SK-N-SH (cell line): Measurements from ENCODE around the gene LILRA6. TPM values are rescaled to one million over a fixed set of nuclear protein-coding genes. Genes with fewer than 3 reads are reported as not detected.

Experiments
- CTCF ChIA-PET: fragments of 300-600, 350-600 bp; formaldehyde crosslinking; extraction: SDS; loops from one replicate; lab custom pipeline; 2021; lab: Yijun Ruan, JAX
- POLR2A ChIA-PET: fragments of 350-600 bp; sonication (Branson Sonifier 250); formaldehyde crosslinking; extraction: SDS; loops from one replicate; lab custom pipeline; 2020; ENCODE audit warnings: antibody characterized with exemption, inconsistent platforms; lab: Yijun Ruan, JAX
- DNase-seq: peaks from one replicate; pipeline ENCODE4 v3.0.0; 2012
- H2AFZ ChIP-seq: fragments of 200-600 bp; sonication (generic); 2 replicates; pipeline ENCODE4 v1.8.1; 2016; ENCODE audit warnings: antibody characterized with exemption, mild to moderate bottlenecking, low read depth
- H3F3A ChIP-seq: fragments of 200-600 bp; sonication (generic); replicated peaks from 2 replicates; pipeline ENCODE3; 2016; ENCODE audit warnings: antibody characterized with exemption, mild to moderate bottlenecking; ENCODE audit not compliant: insufficient read depth
- H3K27ac ChIP-seq, 2 experiments: fragments of 200-500 bp in 1 of 2; fragments of 200-600 bp in 1 of 2; sonication (Bioruptor generic) in 1 of 2; sonication (generic), shearing (Covaris generic) in 1 of 2; 2 replicates each; pipeline versions ENCODE4 v1.5.1 to v1.6.1; 2014 to 2016; ENCODE audit warnings: low read depth in 2 of 2, inconsistent platforms in 1 of 2, low read length in 1 of 2, mild to moderate bottlenecking in 1 of 2, mixed read lengths in 1 of 2
- H3K27me3 ChIP-seq: fragments of 200-600 bp; sonication (generic), shearing (Covaris generic); 2 replicates; pipeline ENCODE4 v1.6.1; 2016; ENCODE audit warnings: mixed run types; ENCODE audit not compliant: insufficient read depth
- H3K36me3 ChIP-seq, 2 experiments: fragments of 200-500 bp in 1 of 2; fragments of 200-600 bp in 1 of 2; sonication (Bioruptor generic) in 1 of 2; sonication (generic) in 1 of 2; replicated peaks in 1 of 2; 2 replicates each; pipeline versions ENCODE3 to v1.5.1; 2014 to 2016; ENCODE audit warnings: low read length in 1 of 2, mild to moderate bottlenecking in 1 of 2; ENCODE audit not compliant: insufficient read depth in 2 of 2, control insufficient read depth in 1 of 2
- H3K4me1 ChIP-seq, 2 experiments: fragments of 200-500 bp in 1 of 2; fragments of 200-600 bp in 1 of 2; sonication (Bioruptor generic) in 1 of 2; sonication (generic), shearing (Covaris generic) in 1 of 2; 2 replicates each; pipeline versions ENCODE4 v1.5.1 to v1.6.1; 2014 to 2016; ENCODE audit warnings: low read depth in 1 of 2, low read length in 1 of 2, mixed run types in 1 of 2; ENCODE audit not compliant: insufficient read depth in 2 of 2, control insufficient read depth in 1 of 2
- H3K4me2 ChIP-seq: fragments of 200-600 bp; sonication (generic), shearing (Covaris generic); 2 replicates; pipeline ENCODE4 v1.6.1; 2017; ENCODE audit warnings: mixed run types
- H3K4me3 ChIP-seq, 2 experiments: fragments of 200-500 bp in 1 of 2; fragments of 200-600 bp in 1 of 2; sonication (Bioruptor generic) in 1 of 2; sonication (generic), shearing (Covaris generic) in 1 of 2; 2 replicates each; pipeline versions ENCODE4 v1.5.1 to v1.8.1; 2014 to 2016; ENCODE audit warnings: low read depth in 2 of 2, inconsistent platforms in 1 of 2, low read length in 1 of 2, mild to moderate bottlenecking in 1 of 2, mixed read lengths in 1 of 2, moderate library complexity in 1 of 2
- H3K79me2 ChIP-seq: fragments of 200-600 bp; sonication (generic); 2 replicates; pipeline ENCODE4 v1.8.1; 2017; ENCODE audit warnings: mild to moderate bottlenecking; ENCODE audit not compliant: insufficient read depth
- H3K9ac ChIP-seq: fragments of 200-600 bp; sonication (generic); 2 replicates; pipeline ENCODE4 v1.6.1; 2017; ENCODE audit warnings: mixed run types
- H3K9me2 ChIP-seq: fragments of 200-600 bp; sonication (generic); 2 replicates; pipeline ENCODE4 v1.6.1; 2017; ENCODE audit warnings: mixed run types
- H3K9me3 ChIP-seq: fragments of 200-600 bp; sonication (generic); 2 replicates; pipeline ENCODE4 v1.6.1; 2017; ENCODE audit warnings: mixed run types, mild to moderate bottlenecking, moderate library complexity
- H4K20me1 ChIP-seq: fragments of 200-600 bp; sonication (generic); 2 replicates; pipeline ENCODE4 v1.6.1; 2017; ENCODE audit warnings: mild to moderate bottlenecking, mixed run types; ENCODE audit not compliant: insufficient read depth
- CHD2 ChIP-seq: fragments of 150-350 bp; IDR thresholded peaks from 2 replicates; pipeline ENCODE4 v1.6.1; 2018; ENCODE audit warnings: low read length; ENCODE audit not compliant: partially characterized antibody
- ELF1 ChIP-seq: IDR thresholded peaks from 2 replicates; pipeline ENCODE4 v1.4.0; 2012
- EP300 ChIP-seq, 2 experiments: IDR thresholded peaks; 2 replicates each; pipeline versions ENCODE4 v1.4.0 to v1.6.1; 2012; ENCODE audit warnings: borderline replicate concordance in 1 of 2, low read depth in 1 of 2, low read length in 1 of 2
- EZH2phosphoT487 ChIP-seq: fragments of 200-600 bp; sonication (generic); IDR thresholded peaks from 2 replicates; pipeline ENCODE4 v1.6.1; 2017; ENCODE audit warnings: low read depth, mixed run types, mild to moderate bottlenecking, antibody characterized with exemption, moderate library complexity, borderline replicate concordance
- FOSL2 ChIP-seq: IDR thresholded peaks from 2 replicates; pipeline ENCODE4 v1.4.0; 2012; ENCODE audit warnings: low read depth, mild to moderate bottlenecking, moderate library complexity, borderline replicate concordance
- FOXM1 ChIP-seq: IDR thresholded peaks from 2 replicates; pipeline ENCODE4 v1.4.0; 2012; ENCODE audit warnings: low read depth, mild to moderate bottlenecking
- GABPA ChIP-seq: IDR thresholded peaks from 2 replicates; pipeline ENCODE4 v1.4.0; 2012; ENCODE audit warnings: low read depth, mild to moderate bottlenecking
- IRF3 ChIP-seq: fragments of 150-350 bp; IDR thresholded peaks from 2 replicates; pipeline ENCODE4 v1.6.1; 2016; ENCODE audit warnings: mild to moderate bottlenecking, low read depth, low read length
- JUND ChIP-seq: IDR thresholded peaks from 2 replicates; pipeline ENCODE4 v1.4.0; 2012
- MAX ChIP-seq: IDR thresholded peaks from 2 replicates; pipeline ENCODE4 v1.4.0; 2012; ENCODE audit warnings: low read depth
- NFIC ChIP-seq: IDR thresholded peaks from 2 replicates; pipeline ENCODE4 v1.4.0; 2012; ENCODE audit warnings: borderline replicate concordance
- POLR2AphosphoS5 ChIP-seq: IDR thresholded peaks from 2 replicates; pipeline ENCODE4 v1.6.1; 2012; ENCODE audit warnings: low read depth, low read length
- REST ChIP-seq: IDR thresholded peaks from 2 replicates; pipeline ENCODE4 v1.6.1; 2012; ENCODE audit warnings: mild to moderate bottlenecking, low read depth, low read length, moderate library complexity
- RXRA ChIP-seq: IDR thresholded peaks from 2 replicates; pipeline ENCODE4 v1.4.0; 2012; ENCODE audit warnings: low read depth, mild to moderate bottlenecking, borderline replicate concordance
- SIN3A ChIP-seq: IDR thresholded peaks from 2 replicates; pipeline ENCODE4 v1.6.1; 2012; ENCODE audit warnings: low read depth, mild to moderate bottlenecking, low read length, moderate library complexity, borderline replicate concordance
- TEAD4 ChIP-seq: IDR thresholded peaks from 2 replicates; pipeline ENCODE4 v1.4.0; 2012; ENCODE audit warnings: mild to moderate bottlenecking, borderline replicate concordance; ENCODE audit not compliant: insufficient read depth
- USF2 ChIP-seq: fragments of 150-350 bp; IDR thresholded peaks from 2 replicates; pipeline ENCODE4 v1.6.1; 2017; ENCODE audit warnings: antibody characterized with exemption, low read length, low read depth, borderline replicate concordance
- YY1 ChIP-seq: IDR thresholded peaks from 2 replicates; pipeline ENCODE4 v1.4.0; 2012; ENCODE audit warnings: low read depth, mild to moderate bottlenecking
- ZBTB33 ChIP-seq: IDR thresholded peaks from 2 replicates; pipeline ENCODE4 v1.4.0; 2012; ENCODE audit warnings: low read depth, borderline replicate concordance
- WGBS: methylation state at CpG from one replicate; pipeline ENCODE4 v1.1.6; 2017; ENCODE audit warnings: low lambda C conversion rate; 5-methylcytosine and 5-hydroxymethylcytosine counted together
- polyA plus RNA-seq, 3 experiments: library from polyadenylated mRNA; depleted of rRNA; stranded (reverse); fragments of >200 nt; gene quantifications; 2 replicates each; pipeline ENCODE4 v1.2.3, GENCODE V29; 2012
- TF ChIP-seq, protein P1 (sequence below): IDR thresholded peaks from 2 replicates; pipeline ENCODE4; 2012

Gene LILRA6
- polyA plus RNA-seq, 1 of the 3 experiments (the other 2 are of a cell fraction): not detected

GRCh38 chr19:54206030-54206830 lies 36.4 kb downstream of the LILRA6 start:
- peaks cover 64 to 70% of the 10 kb centered on the region in 2 experiments for H3K36me3 ChIP-seq
- H3K9ac ChIP-seq: no peak overlapping the region
- peaks cover 74% of the 10 kb centered on the region for H3K79me2 ChIP-seq
- POLR2A ChIA-PET: no interaction called here
- no peak overlapping the region; the same call in 1 of the 2 replicates for H3K4me2 ChIP-seq
- TF ChIP-seq USF2 (no peak), POLR2AphosphoS5 (no peak), ELF1 (no peak), REST (no peak), JUND (no peak), FOSL2 (no peak), EZH2phosphoT487 (no peak), CHD2 (no peak), GABPA (no peak), EP300 (IDR thresholded peaks at IDR 0.05; ENCODE audit: borderline replicate concordance in 1 of 2, low read depth in 1 of 2, low read length in 1 of 2) (no peak), YY1 (no peak), ZBTB33 (no peak), RXRA (no peak), SIN3A (no peak), IRF3 (no peak), NFIC (no peak), TEAD4 (no peak), FOXM1 (no peak), MAX (no peak)
- TF ChIP-seq, protein P1, sequence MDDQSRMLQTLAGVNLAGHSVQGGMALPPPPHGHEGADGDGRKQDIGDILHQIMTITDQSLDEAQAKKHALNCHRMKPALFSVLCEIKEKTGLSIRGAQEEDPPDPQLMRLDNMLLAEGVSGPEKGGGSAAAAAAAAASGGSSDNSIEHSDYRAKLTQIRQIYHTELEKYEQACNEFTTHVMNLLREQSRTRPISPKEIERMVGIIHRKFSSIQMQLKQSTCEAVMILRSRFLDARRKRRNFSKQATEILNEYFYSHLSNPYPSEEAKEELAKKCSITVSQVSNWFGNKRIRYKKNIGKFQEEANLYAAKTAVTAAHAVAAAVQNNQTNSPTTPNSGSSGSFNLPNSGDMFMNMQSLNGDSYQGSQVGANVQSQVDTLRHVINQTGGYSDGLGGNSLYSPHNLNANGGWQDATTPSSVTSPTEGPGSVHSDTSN: no peak
- H3K4me3 ChIP-seq: no peak overlapping the region
- H3K4me1 ChIP-seq: peaks cover 53 to 64% of the 10 kb centered on the region in 2 experiments
- H2AFZ ChIP-seq: no peak overlapping the region
- H3K27me3 ChIP-seq: no peaks in the 10 kb centered on the region
- H3F3A ChIP-seq: peaks cover 76% of the 10 kb centered on the region
- DNase-seq: no peak
- H4K20me1 ChIP-seq: peaks cover 100% of the 10 kb centered on the region
- 93% methylated on average over 23 of the region's 27 CpGs for WGBS
- no peak overlapping the region for H3K27ac ChIP-seq
- CTCF ChIA-PET: no interaction called here
- no peaks in the 10 kb centered on the region for H3K9me2 ChIP-seq
- no peaks in the 10 kb centered on the region for H3K9me3 ChIP-seq
